ENCODE measurements around the gene GSTA4. TPM values are rescaled to one million over a fixed set of nuclear protein-coding genes. Genes with fewer than 3 reads are reported as not detected.

The GSTA4 gene
- total RNA-seq, 1 donor from 2014 or later, result 72.9 TPM

DNA sequence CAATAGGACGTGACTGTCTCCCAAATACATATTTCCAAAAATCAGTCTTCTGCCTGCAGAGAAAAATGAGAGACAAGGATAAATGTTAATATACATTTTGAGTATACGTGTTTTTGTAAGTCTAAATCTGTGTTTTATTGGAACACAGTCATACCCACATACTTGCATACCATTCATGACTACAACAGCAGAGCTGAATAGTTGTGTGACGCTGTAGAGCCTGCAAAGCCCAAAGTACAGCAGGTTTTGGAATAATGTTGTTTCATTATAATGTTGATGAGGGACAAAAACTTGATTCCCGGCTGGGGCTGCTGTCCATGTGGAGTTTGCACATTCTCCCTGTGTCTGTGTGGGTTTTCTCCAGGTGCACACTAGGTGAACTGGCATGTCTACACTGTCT, 46.3 kb upstream of the GSTA4 start:
- TF ChIP-seq, protein P1, sequence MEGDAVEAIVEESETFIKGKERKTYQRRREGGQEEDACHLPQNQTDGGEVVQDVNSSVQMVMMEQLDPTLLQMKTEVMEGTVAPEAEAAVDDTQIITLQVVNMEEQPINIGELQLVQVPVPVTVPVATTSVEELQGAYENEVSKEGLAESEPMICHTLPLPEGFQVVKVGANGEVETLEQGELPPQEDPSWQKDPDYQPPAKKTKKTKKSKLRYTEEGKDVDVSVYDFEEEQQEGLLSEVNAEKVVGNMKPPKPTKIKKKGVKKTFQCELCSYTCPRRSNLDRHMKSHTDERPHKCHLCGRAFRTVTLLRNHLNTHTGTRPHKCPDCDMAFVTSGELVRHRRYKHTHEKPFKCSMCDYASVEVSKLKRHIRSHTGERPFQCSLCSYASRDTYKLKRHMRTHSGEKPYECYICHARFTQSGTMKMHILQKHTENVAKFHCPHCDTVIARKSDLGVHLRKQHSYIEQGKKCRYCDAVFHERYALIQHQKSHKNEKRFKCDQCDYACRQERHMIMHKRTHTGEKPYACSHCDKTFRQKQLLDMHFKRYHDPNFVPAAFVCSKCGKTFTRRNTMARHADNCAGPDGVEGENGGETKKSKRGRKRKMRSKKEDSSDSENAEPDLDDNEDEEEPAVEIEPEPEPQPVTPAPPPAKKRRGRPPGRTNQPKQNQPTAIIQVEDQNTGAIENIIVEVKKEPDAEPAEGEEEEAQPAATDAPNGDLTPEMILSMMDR (conservative IDR thresholded peaks at IDR 0.05), result no peak
- H3K4me1 Mint-ChIP-seq (ENCODE audit: unreplicated experiment), result peaks cover 22% of the 10 kb centered on the region
- H3K36me3 Mint-ChIP-seq, result peaks cover 40% of the 10 kb centered on the region
- H3K9me3 Mint-ChIP-seq, result no peaks in the 10 kb centered on the region
- no peak overlapping the region for H3K27ac Mint-ChIP-seq
- no peak for DNase-seq (ENCODE audit: extremely low spot score, unreplicated experiment)
- no peak overlapping the region for H3K4me3 Mint-ChIP-seq
- no peaks in the 10 kb centered on the region for H3K27me3 Mint-ChIP-seq

DNA sequence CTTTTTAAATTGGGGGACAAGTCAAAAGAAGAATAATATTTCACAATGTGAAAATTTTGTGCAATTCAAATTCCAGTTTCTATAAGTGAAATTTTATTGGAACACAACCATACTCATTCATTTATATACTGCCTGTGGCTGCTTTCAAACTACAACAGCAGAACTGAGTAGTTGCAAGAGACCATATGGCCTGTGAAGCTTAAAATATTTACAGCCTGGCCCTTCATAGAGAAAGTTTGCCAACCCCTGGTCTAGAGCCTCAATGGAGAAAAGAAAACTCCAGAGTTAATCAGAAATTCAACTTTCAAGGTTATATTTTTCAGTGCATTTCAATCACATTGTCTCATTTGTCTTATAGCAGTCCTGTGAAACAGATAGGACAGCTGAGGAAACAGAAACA, 43.5 kb upstream of the GSTA4 start:
- H3K4me1 Mint-ChIP-seq (ENCODE audit: unreplicated experiment), result peaks cover 12% of the 10 kb centered on the region
- H3K4me3 Mint-ChIP-seq, result no peak overlapping the region
- no peaks in the 10 kb centered on the region for H3K9me3 Mint-ChIP-seq
- no peak overlapping the region for H3K27ac Mint-ChIP-seq
- TF ChIP-seq, protein P1 (conservative IDR thresholded peaks at IDR 0.05), result no peak
- H3K27me3 Mint-ChIP-seq, result no peaks in the 10 kb centered on the region
- no peak for DNase-seq (ENCODE audit: extremely low spot score, unreplicated experiment)
- peaks cover 51% of the 10 kb centered on the region for H3K36me3 Mint-ChIP-seq

DNA sequence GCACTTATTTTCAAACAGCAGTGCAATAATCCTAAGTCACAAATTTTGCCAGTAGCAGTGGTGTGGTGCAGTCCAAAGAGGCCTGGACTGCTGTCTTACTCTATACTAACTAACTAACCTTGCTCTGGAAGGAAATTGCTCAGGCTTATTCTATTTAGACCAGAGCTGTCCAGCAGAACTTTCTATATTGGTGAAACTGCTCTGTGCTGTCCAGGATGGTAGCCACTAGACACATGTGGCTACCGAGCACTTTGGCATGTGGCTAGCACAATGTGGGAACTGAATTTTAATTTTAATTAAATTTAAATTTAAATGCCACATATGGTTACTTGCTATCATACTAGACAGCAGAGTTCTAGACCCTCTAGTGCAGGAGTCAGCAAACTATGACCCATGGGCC, 43.1 kb upstream of the GSTA4 start:
- TF ChIP-seq, protein P1 (conservative IDR thresholded peaks at IDR 0.05), result no peak
- H3K4me1 Mint-ChIP-seq (ENCODE audit: unreplicated experiment), result peaks cover 10% of the 10 kb centered on the region
- no peak overlapping the region for H3K27ac Mint-ChIP-seq
- no peaks in the 10 kb centered on the region for H3K9me3 Mint-ChIP-seq
- no peaks in the 10 kb centered on the region for H3K27me3 Mint-ChIP-seq
- H3K36me3 Mint-ChIP-seq, result peaks cover 55% of the 10 kb centered on the region
- no peak for DNase-seq (ENCODE audit: extremely low spot score, unreplicated experiment)
- H3K4me3 Mint-ChIP-seq, result no peak overlapping the region

DNA sequence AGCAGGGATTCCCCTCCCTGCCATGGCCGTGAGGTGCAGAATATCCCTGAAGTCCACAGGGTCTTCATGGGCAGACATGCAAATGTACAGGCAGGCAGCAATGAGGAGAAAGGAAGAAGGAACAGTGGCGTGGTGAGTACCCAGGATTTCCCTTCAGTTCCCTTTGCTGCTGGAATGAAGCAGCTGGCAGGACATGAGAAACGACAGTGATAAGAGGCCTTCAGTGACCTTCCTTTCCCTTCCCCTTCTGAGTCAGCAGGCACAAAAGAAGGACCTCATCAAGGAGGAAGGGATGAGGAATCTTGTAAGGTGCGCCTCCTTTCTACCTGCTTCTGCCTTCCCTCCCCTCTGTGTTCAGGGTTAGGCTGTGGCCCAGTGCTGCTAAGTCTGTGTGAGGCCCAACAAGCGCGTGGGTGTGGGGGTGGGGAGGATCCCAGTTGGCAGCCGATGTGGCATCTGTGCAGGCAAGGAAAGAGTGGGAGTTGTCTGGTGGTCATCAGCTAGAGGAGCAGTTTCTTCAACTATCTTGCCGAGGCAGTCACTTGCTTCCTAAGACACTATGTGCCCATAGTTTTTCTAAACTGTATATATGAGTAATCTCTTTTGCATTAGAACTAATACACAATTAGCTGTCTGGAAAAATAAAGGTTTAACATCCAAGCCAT, 40.6 kb upstream of the GSTA4 start:
- H3K27me3 Mint-ChIP-seq, result no peaks in the 10 kb centered on the region
- H3K36me3 Mint-ChIP-seq, result peaks cover 52% of the 10 kb centered on the region
- TF ChIP-seq, protein P1 (conservative IDR thresholded peaks at IDR 0.05), result no peak
- H3K4me1 Mint-ChIP-seq (ENCODE audit: unreplicated experiment), result no peaks in the 10 kb centered on the region
- no peaks in the 10 kb centered on the region for H3K9me3 Mint-ChIP-seq
- no peak overlapping the region for H3K4me3 Mint-ChIP-seq
- no peak overlapping the region for H3K27ac Mint-ChIP-seq
- no peak for DNase-seq (ENCODE audit: extremely low spot score, unreplicated experiment)

DNA sequence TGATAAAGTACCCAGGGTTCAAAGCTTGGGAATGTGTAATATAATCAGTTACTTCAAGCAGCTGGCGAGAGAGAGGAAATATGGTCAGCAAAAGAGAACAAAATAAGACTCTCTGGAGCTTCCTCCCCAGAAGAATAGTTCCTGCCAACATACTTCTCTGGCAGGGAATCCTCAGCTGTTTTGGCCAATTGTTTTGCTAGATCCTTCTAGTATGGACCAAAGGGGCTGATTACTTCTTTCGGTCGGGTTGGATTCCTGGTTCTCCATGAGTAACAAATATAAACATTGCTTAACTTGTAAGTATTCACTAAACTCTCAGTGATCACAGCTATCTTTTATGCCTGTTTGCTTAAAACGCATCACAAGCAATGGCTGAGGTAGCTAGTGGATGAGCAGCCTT, 38.7 kb upstream of the GSTA4 start:
- H3K4me1 Mint-ChIP-seq (ENCODE audit: unreplicated experiment), result no peaks in the 10 kb centered on the region
- TF ChIP-seq, protein P1 (conservative IDR thresholded peaks at IDR 0.05), result no peak
- no peaks in the 10 kb centered on the region for H3K9me3 Mint-ChIP-seq
- no peak for DNase-seq (ENCODE audit: extremely low spot score, unreplicated experiment)
- H3K4me3 Mint-ChIP-seq, result no peak overlapping the region
- no peaks in the 10 kb centered on the region for H3K27me3 Mint-ChIP-seq
- peaks cover 45% of the 10 kb centered on the region for H3K36me3 Mint-ChIP-seq
- H3K27ac Mint-ChIP-seq, result no peak overlapping the region
